A673 (cell line): ENCODE data around the gene DOCK1.

Experiments
- CTCF ChIP-seq: fragments of 300-800, 200-600 bp; sonication (generic); conservative IDR thresholded peaks from 2 replicates; pipeline ENCODE4 v1.5.1; 2017; ENCODE audit warnings: low read depth, mild to moderate bottlenecking, antibody characterized with exemption, low read length, moderate library complexity, mixed read lengths
- EZH2 ChIP-seq: fragments of 200-600 bp; sonication (generic); IDR thresholded peaks from 2 replicates; pipeline ENCODE4 v1.6.1; 2017; ENCODE audit warnings: borderline replicate concordance, low read depth, mild to moderate bottlenecking, mixed read lengths, antibody characterized with exemption, low read length; ENCODE audit not compliant: poor library complexity, severe bottlenecking

GRCh38 chr10:126946746-126947145 is 41.5 kb downstream of the DOCK1 start:
- no peak for TF ChIP-seq CTCF
- TF ChIP-seq EZH2, result no peak
